OCI-LY7 (cell line): ENCODE data around the gene MCAT.

Source experiments
- EZH2phosphoT487 ChIP-seq: fragments of 200-600 bp; sonication (generic); IDR thresholded peaks from 2 replicates; pipeline ENCODE4 v1.6.1; 2018; ENCODE audit warnings: low read depth, borderline replicate concordance, mild to moderate bottlenecking, mixed run types, antibody characterized with exemption, low read length, moderate library complexity, mixed read lengths
- TF ChIP-seq, protein P1 (sequence below): fragments of 200-600 bp; sonication (generic); conservative IDR thresholded peaks from 2 replicates; pipeline ENCODE4 v1.5.1; 2014; ENCODE audit warnings: mild to moderate bottlenecking, antibody characterized with exemption, low read length, moderate library complexity, mixed read lengths

DNA sequence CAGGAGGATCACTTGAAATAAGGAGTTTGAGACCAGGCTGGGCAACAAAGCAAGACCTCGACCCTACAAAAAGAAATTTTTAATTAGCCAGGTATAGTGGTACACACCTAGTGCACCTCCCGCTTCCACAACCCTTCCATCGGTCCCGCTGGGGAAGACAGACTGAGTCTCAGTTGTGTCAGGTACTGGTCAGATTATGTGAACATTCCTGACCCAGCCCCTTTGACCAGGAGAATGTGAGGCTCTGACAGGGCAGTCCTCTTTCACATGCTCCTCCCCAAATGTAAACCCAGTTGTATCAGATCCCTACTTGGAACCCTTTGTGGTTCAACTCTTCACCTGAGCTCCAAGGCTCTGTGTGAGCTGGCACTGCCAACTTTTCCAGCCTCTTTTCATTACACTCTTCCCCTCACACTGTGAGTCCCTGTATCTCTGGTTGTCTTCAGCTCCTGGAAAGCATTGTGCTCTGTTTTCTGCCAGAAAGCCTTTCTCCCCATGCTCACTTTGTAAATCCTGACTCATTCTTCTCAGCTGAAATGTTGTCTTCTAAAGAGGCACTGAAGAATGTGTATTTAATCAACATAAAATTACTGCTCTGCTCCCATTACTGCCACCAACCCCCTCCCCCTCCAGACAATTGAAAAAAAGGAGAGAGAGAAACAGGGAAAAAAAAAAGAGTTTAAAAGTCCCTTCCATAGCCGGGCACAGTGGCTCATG lies 45.8 kb upstream of the MCAT start:
- TF ChIP-seq, protein P1, sequence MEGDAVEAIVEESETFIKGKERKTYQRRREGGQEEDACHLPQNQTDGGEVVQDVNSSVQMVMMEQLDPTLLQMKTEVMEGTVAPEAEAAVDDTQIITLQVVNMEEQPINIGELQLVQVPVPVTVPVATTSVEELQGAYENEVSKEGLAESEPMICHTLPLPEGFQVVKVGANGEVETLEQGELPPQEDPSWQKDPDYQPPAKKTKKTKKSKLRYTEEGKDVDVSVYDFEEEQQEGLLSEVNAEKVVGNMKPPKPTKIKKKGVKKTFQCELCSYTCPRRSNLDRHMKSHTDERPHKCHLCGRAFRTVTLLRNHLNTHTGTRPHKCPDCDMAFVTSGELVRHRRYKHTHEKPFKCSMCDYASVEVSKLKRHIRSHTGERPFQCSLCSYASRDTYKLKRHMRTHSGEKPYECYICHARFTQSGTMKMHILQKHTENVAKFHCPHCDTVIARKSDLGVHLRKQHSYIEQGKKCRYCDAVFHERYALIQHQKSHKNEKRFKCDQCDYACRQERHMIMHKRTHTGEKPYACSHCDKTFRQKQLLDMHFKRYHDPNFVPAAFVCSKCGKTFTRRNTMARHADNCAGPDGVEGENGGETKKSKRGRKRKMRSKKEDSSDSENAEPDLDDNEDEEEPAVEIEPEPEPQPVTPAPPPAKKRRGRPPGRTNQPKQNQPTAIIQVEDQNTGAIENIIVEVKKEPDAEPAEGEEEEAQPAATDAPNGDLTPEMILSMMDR, result no peak
- TF ChIP-seq EZH2phosphoT487, result no peak
